Keratinocyte (primary cell): Measurements from ENCODE around the gene FCRL1. TPM values are rescaled to one million over a fixed set of nuclear protein-coding genes. Genes with fewer than 3 reads are reported as not detected.

Experiments used
- DNase-seq: peaks from one replicate; pipeline ENCODE4 v3.0.0-alpha.2; 2011; ENCODE audit warnings: low read depth, missing footprints, low spot score
- FAIRE-seq: peaks from 2 replicates; lab custom pipeline; 2011; peaks lifted over from hg19 to GRCh38; lab: Jason Lieb, UNC
- H2AFZ ChIP-seq: 2 replicates; pipeline ENCODE4 v1.6.0; 2012; ENCODE audit warnings: low read length, control low read depth, inconsistent platforms; ENCODE audit not compliant: control insufficient read depth
- H3K27ac ChIP-seq: 2 replicates; pipeline ENCODE4 v1.5.1; 2011; ENCODE audit warnings: low read length; ENCODE audit not compliant: control insufficient read depth, insufficient read depth
- H3K27me3 ChIP-seq: 3 replicates; pipeline ENCODE4 v1.6.0; 2011; ENCODE audit warnings: low read length; ENCODE audit not compliant: control insufficient read depth, insufficient read depth; ENCODE audit errors: extremely low read depth
- H3K36me3 ChIP-seq, 2 experiments: 2 replicates in 1 of 2; 3 replicates in 1 of 2; pipeline ENCODE4 v1.5.1; 2011; ENCODE audit warnings: low read length in 2 of 2, mild to moderate bottlenecking in 1 of 2; ENCODE audit not compliant: control insufficient read depth in 2 of 2, insufficient read depth in 2 of 2; ENCODE audit errors: extremely low read depth in 1 of 2
- H3K4me1 ChIP-seq: 3 replicates; pipeline ENCODE4 v1.5.1; 2011; ENCODE audit warnings: low read length; ENCODE audit not compliant: control insufficient read depth, insufficient read depth; ENCODE audit errors: extremely low read depth
- H3K4me2 ChIP-seq: 3 replicates; pipeline ENCODE4 v1.6.0; 2011; ENCODE audit warnings: low read depth, low read length; ENCODE audit not compliant: control insufficient read depth, insufficient read depth; ENCODE audit errors: extremely low read depth
- H3K4me3 ChIP-seq, 3 experiments: fragments of 200-600 bp in 1 of 3; sonication (generic) in 1 of 3; 2 replicates in 2 of 3; 3 replicates in 1 of 3; pipeline ENCODE4 v1.5.1; 2011 to 2016; ENCODE audit warnings: low read length in 3 of 3, mild to moderate bottlenecking in 3 of 3, control low read depth in 2 of 3, inconsistent platforms in 1 of 3, low read depth in 1 of 3, mixed read lengths in 1 of 3, mixed run types in 1 of 3, moderate library complexity in 1 of 3; ENCODE audit not compliant: control insufficient read depth in 2 of 3, insufficient read depth in 2 of 3; ENCODE audit errors: extremely low read depth in 1 of 3
- H3K79me2 ChIP-seq: 2 replicates; pipeline ENCODE4 v1.6.0; 2012; ENCODE audit warnings: low read length; ENCODE audit not compliant: control insufficient read depth, insufficient read depth
- H3K9ac ChIP-seq: 3 replicates; pipeline ENCODE4 v1.6.0; 2011; ENCODE audit warnings: low read length; ENCODE audit not compliant: control insufficient read depth, insufficient read depth; ENCODE audit errors: extremely low read depth
- H3K9me1 ChIP-seq: 3 replicates; pipeline ENCODE4 v1.6.0; 2011; ENCODE audit warnings: low read length; ENCODE audit not compliant: control insufficient read depth, insufficient read depth; ENCODE audit errors: extremely low read depth
- H3K9me3 ChIP-seq: 2 replicates; pipeline ENCODE4 v1.5.1; 2012; ENCODE audit warnings: low read depth, low read length; ENCODE audit not compliant: control insufficient read depth
- H4K20me1 ChIP-seq: 3 replicates; pipeline ENCODE4 v1.6.0; 2011; ENCODE audit warnings: low read length; ENCODE audit not compliant: control insufficient read depth, insufficient read depth; ENCODE audit errors: extremely low read depth
- EZH2 ChIP-seq: IDR thresholded peaks from one replicate; pipeline ENCODE4 v1.6.1; 2012; ENCODE audit warnings: inconsistent platforms, mild to moderate bottlenecking, low read length, moderate library complexity
- dilution Hi-C: fragments of 300-500 bp; cut with MboI; formaldehyde crosslinking; loops from one replicate; pipeline ENCODE4 v1.7.0; 2020; ENCODE audit warnings: low sequenced_read_pairs; ENCODE audit not compliant: extremely low pct_ligation_motif_present
- polyA plus RNA-seq, 5 experiments: library from polyadenylated mRNA; depleted of rRNA in 3 of 5; stranded (reverse) in 3 of 5; stranded (forward) in 1 of 5; unstranded in 1 of 5; fragments of >200 nt; gene quantifications; 1 replicate in 1 of 5; 2 replicates in 3 of 5; 3 replicates in 1 of 5; pipeline versions ENCODE4 v1.2.1 to v1.2.3, GENCODE V29; 2011 to 2012; ENCODE audit warnings: missing spikeins in 2 of 5, low read depth in 1 of 5, low replicate concordance in 1 of 5
- TF ChIP-seq, protein P1 (sequence below), 3 experiments: IDR thresholded peaks in 1 of 3; conservative IDR thresholded peaks in 1 of 3; optimal IDR thresholded peaks in 1 of 3; 2 replicates in 2 of 3; 3 replicates in 1 of 3; pipeline versions ENCODE3 to v1.5.1; 2011; ENCODE audit warnings: low read length in 3 of 3, mild to moderate bottlenecking in 3 of 3, moderate library complexity in 2 of 3, control low read depth in 1 of 3, inconsistent platforms in 1 of 3; ENCODE audit not compliant: insufficient read depth in 2 of 3; ENCODE audit errors: extremely low read depth in 1 of 3

Gene FCRL1
- polyA plus RNA-seq, 1 donor (not counting 4 experiments of a cell fraction or from before 2014, with no cell fraction given), result not detected

- H2AFZ ChIP-seq, result no peak overlapping the region
- H3K79me2 ChIP-seq, result no peaks in the 10 kb centered on the region
- H3K9me1 ChIP-seq, result no peaks in the 10 kb centered on the region
- FAIRE-seq, result peak; percentile 71
- no peak overlapping the region for H3K4me2 ChIP-seq
- H4K20me1 ChIP-seq, result no peaks in the 10 kb centered on the region
- H3K9me3 ChIP-seq, result no peaks in the 10 kb centered on the region
- no peaks in the 10 kb centered on the region for H3K36me3 ChIP-seq
- dilution Hi-C loops, result no loop called here
- no peaks in the 10 kb centered on the region for H3K27me3 ChIP-seq
- no peak overlapping the region for H3K4me3 ChIP-seq
- H3K9ac ChIP-seq, result no peak overlapping the region
- no peak for TF ChIP-seq EZH2
- TF ChIP-seq, protein P1, sequence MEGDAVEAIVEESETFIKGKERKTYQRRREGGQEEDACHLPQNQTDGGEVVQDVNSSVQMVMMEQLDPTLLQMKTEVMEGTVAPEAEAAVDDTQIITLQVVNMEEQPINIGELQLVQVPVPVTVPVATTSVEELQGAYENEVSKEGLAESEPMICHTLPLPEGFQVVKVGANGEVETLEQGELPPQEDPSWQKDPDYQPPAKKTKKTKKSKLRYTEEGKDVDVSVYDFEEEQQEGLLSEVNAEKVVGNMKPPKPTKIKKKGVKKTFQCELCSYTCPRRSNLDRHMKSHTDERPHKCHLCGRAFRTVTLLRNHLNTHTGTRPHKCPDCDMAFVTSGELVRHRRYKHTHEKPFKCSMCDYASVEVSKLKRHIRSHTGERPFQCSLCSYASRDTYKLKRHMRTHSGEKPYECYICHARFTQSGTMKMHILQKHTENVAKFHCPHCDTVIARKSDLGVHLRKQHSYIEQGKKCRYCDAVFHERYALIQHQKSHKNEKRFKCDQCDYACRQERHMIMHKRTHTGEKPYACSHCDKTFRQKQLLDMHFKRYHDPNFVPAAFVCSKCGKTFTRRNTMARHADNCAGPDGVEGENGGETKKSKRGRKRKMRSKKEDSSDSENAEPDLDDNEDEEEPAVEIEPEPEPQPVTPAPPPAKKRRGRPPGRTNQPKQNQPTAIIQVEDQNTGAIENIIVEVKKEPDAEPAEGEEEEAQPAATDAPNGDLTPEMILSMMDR (optimal IDR thresholded peaks at IDR 0.05 in 1 of 3, IDR thresholded peaks at IDR 0.05 in 1 of 3, conservative IDR thresholded peaks at IDR 0.05 in 1 of 3; ENCODE audit: extremely low read depth in 1 of 3, insufficient read depth in 2 of 3, low read length in 3 of 3), result no peak
- H3K27ac ChIP-seq, result no peak overlapping the region
- DNase-seq, result peak; percentile 2
- H3K4me1 ChIP-seq, result no peaks in the 10 kb centered on the region
These were observed 21.7 kb downstream of the FCRL1 start for GRCh38 chr1:157798211-157798610.

DNA sequence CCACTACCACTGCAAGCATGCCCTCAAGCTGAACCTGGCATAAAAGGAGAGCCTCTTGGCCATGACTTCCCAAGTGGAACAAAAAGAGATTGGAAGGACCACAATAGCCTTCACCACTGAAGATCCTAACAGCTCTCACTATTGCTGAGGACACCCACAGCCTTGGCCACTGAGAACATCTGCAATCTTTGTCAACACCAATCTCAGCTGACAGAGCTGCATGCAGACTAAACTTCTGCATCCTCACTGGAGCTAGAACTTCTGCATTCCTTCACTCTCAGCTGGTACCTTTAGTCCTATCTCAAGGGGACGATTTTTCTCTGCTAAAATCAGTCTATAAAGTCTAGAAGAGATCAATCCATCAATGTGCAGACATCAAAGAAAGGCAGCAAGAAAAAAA is 34.7 kb downstream of the FCRL1 start:
- dilution Hi-C loops, result no loop called here
- H2AFZ ChIP-seq, result no peak overlapping the region
- no peak overlapping the region for H3K27ac ChIP-seq
- no peaks in the 10 kb centered on the region for H3K4me1 ChIP-seq
- H3K9ac ChIP-seq, result no peak overlapping the region
- H3K27me3 ChIP-seq, result no peaks in the 10 kb centered on the region
- H3K4me3 ChIP-seq, result no peak overlapping the region
- no peaks in the 10 kb centered on the region for H3K79me2 ChIP-seq
- FAIRE-seq (no peak), DNase-seq (no peak)
- TF ChIP-seq, protein P1 (optimal IDR thresholded peaks at IDR 0.05 in 1 of 3, IDR thresholded peaks at IDR 0.05 in 1 of 3, conservative IDR thresholded peaks at IDR 0.05 in 1 of 3; ENCODE audit: extremely low read depth in 1 of 3, insufficient read depth in 2 of 3, low read length in 3 of 3), result no peak
- TF ChIP-seq EZH2, result no peak
- H3K36me3 ChIP-seq, result no peaks in the 10 kb centered on the region
- no peak overlapping the region for H3K4me2 ChIP-seq
- no peaks in the 10 kb centered on the region for H4K20me1 ChIP-seq
- H3K9me1 ChIP-seq, result no peaks in the 10 kb centered on the region
- no peaks in the 10 kb centered on the region for H3K9me3 ChIP-seq
